Right ventricle myocardium superior (tissue), 1 donor: ENCODE measurements around the gene SSX4. TPM values are rescaled to one million over a fixed set of nuclear protein-coding genes. Genes with fewer than 3 reads are reported as not detected.
"Not testable (repeated sequence)": the region's sequence is repeated elsewhere in the genome, so short reads cannot be mapped to it uniquely, and the experiment has no call there.

Source experiments
- ATAC-seq: fragments of 200-7000 bp; cut with Tn5 transposase; one replicate; pipeline ENCODE4 v1.9.1; 2020; ENCODE audit warnings: mild to moderate bottlenecking; ENCODE audit not compliant: poor library complexity
- DNase-seq: peaks from one replicate; pipeline ENCODE4 v3.0.0-alpha.2; 2020
- intact Hi-C: fragments of 100-400 bp; cut with DNase I; formaldehyde crosslinking; loops from one replicate; pipeline ENCODE4 v1.11.2; 2022
- long read RNA-seq: library from polyadenylated mRNA; unstranded; transcript quantifications from one replicate; pipeline ENCODE4 v2.0.0, GENCODE V29; 2021
- total RNA-seq: library from RNA; stranded (reverse); fragmentation: NEBNext Ultra II Directional; extraction: Animal tissue kit (Norgen Biotek cat#: 25700); gene quantifications from one replicate; pipeline ENCODE4 v1.2.1, GENCODE V29; 2021
- donor health status: DM: no; HTN: yes; CAD: no; lungs with severe emphysema.

SSX4 gene
- not detected for total RNA-seq
- long read RNA-seq = 0 reads

DNA sequence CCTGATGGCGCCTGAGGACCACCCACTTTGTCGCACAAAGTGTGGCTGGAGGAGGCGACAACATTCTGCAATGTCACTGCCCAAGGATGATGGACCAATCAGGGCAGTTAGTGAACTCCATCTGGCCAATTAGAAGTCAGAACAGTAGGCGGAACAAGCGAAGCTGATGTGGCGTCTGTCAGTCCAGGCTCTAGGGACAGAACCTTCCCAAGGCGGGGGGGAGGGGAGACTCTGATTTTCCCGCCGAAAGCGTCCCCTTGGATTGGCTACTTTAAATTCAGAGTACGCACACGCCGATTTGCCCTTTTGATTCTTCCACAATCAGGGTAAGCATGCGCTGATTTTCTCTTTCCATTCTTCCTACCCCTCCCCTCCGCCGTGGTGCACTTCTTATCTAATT lies at the start of gene SSX4:
TSS of gene SSX4 (plus strand) at position 301 of the 400 bp plus-strand sequence. CDS start 515 bp downstream, outside the sequence.
- ATAC-seq, intact Hi-C loops, DNase-seq: not testable (repeated sequence)

DNA sequence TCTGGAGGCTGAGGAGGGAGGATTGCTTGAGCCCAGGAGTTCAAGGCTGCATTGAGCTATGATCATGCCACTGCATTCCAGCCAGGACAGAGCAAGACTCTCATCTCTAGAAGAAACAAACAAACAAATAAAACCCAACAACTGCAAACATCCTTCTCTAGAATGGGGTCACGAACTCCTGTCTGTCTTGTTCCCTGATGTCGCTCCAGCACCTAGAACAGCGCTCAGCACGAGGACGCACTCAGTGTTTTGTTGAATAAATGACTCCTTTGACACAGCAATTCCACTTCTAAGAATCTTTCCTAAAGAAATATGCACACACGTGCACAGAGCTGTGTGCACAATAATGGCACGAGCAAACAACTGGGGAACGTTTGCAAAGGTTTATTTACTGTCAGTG lies 37.3 kb upstream of the SSX4 start:
- intact Hi-C loops = not testable (repeated sequence)

GRCh38 chrX:48356315-48357094 lies 26.8 kb upstream of the SSX4 start, which contains the start of gene SSX3:
TSS of gene SSX3 (minus strand) at chrX:48356703. CDS start at chrX:48355249, 1,454 bp downstream.
- ATAC-seq, DNase-seq, intact Hi-C loops: not testable (repeated sequence)

More for the DNA sequence above, 37.3 kb upstream of the SSX4 start:
- ATAC-seq, DNase-seq: not testable (repeated sequence)

- no peak for ATAC-seq
- intact Hi-C loops = no loop called here
- DNase-seq = no peak
Measured at GRCh38 chrX:48357681-48358080, 25.7 kb upstream of the SSX4 start.

GRCh38 chrX:48359281-48359680 lies 24.1 kb upstream of the SSX4 start:
- intact Hi-C loops, DNase-seq, ATAC-seq: not testable (repeated sequence)

DNA sequence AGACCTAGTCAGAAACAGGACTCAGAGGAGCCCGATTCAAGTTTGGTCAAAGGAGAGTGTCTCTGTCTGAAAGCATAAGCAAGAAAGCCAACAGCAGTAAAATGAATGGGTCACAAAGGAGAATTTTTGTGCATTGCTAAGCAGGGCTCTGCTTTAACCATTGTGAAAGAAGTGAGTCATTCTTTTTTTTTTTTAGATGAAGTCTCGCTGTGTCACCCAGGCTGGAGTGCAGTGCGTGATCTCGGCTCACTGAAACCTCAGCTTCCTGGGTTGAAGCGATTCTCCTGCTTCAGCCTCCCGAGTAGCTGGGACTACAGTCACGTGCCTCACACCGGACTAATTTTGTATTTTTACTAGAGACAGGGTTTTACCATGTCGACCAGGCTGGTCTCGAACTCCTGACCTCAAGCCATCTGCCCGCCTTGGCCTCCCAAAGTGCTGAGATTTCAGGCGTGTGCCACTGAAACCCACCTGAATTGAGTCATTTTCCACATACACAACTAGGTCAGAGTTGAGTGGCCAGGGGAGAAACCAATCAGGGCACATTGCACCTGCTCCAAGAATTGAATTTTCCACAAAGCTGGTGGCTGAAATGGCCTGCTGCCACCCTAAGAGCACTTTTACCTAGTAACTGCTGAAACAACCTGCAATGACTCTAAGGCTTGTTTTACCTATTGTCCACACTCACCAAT lies 15.5 kb upstream of the SSX4 start:
- intact Hi-C loops, DNase-seq, ATAC-seq: not testable (repeated sequence)

GRCh38 chrX:48370408-48370807 lies 12.9 kb upstream of the SSX4 start:
- intact Hi-C loops, DNase-seq, ATAC-seq: not testable (repeated sequence)

DNA sequence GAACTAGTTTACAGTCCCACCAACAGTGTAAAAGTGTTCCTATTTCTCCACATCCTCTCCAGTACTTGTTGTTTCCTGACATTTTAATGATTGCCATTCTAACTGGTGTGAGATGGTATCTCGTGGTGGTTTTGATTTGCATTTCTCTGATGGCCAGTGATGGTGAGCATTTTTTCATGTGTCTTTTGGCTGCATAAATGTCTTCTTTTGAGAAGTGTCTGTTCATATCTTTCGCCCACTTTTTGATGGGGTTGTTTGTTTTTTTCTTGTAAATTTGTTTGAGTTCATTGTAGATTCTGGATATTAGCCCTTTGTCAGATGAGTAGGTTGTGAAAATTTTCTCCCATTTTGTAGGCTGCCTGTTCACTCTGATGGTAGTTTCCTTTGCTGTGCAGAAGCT lies 13.6 kb downstream of the SSX4 start:
- ATAC-seq, DNase-seq: not testable (repeated sequence)

GRCh38 chrX:48397825-48398224 lies 14.5 kb downstream of the SSX4 start:
- intact Hi-C loops, ATAC-seq, DNase-seq: not testable (repeated sequence)

More for the DNA sequence above, 13.6 kb downstream of the SSX4 start:
- intact Hi-C loops = not testable (repeated sequence)

DNA sequence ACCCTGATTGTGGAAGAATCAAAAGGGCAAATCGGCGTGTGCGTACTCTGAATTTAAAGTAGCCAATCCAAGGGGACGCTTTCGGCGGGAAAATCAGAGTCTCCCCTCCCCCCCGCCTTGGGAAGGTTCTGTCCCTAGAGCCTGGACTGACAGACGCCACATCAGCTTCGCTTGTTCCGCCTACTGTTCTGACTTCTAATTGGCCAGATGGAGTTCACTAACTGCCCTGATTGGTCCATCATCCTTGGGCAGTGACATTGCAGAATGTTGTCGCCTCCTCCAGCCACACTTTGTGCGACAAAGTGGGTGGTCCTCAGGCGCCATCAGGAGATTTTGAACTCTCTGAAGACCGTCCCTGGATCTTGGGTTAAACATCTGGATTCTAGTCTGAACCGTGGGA lies 28.5 kb downstream of the SSX4 start, which contains the start of gene SSX4B:
TSS of gene SSX4B (minus strand) at position 101 of the 400 bp plus-strand sequence. CDS start 588 bp downstream, outside the sequence.
- ATAC-seq, DNase-seq, intact Hi-C loops: not testable (repeated sequence)

GRCh38 chrX:48427027-48427716 lies 43.8 kb downstream of the SSX4 start:
- DNase-seq, ATAC-seq, intact Hi-C loops: not testable (repeated sequence)

GRCh38 chrX:48429606-48430005 lies 46.3 kb downstream of the SSX4 start:
- DNase-seq, ATAC-seq, intact Hi-C loops: not testable (repeated sequence)

DNA sequence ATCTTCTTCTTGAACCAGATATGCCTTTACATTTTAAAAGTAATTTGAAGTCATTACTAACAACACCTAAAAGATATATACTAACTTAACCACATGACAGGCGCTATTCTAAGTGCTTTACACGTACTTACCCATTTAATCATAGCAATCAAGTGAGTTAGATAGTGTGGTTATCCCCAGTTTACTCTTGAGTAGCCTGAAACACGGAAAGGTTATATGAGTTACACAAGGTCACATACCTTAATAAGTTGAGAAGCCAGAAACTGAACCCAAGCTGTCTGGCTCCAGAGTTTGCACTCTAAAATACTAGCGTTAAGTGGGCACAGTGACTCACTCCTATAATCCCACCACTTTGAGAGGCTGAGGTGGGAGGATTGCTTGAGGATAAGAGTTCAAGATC lies 46.8 kb downstream of the SSX4 start:
- intact Hi-C loops, DNase-seq, ATAC-seq: not testable (repeated sequence)

GRCh38 chrX:48433713-48434112 lies 50.4 kb downstream of the SSX4 start:
- intact Hi-C loops, DNase-seq, ATAC-seq: not testable (repeated sequence)

Other genes starting within 250 kb of the SSX4 start
- gene SSX5, start 186.7 kb upstream of the SSX4 start, total RNA-seq = not detected
- not detected for gene SSX1, start 128.1 kb upstream of the SSX4 start, total RNA-seq
- not detected for gene SSX3, start 26.8 kb upstream of the SSX4 start, total RNA-seq
- gene SSX4B, start 28.4 kb downstream of the SSX4 start, total RNA-seq = not detected
- 1.3 TPM for gene SLC38A5, start 86.7 kb downstream of the SSX4 start, total RNA-seq
- 14.3 TPM for gene FTSJ1, start 92.7 kb downstream of the SSX4 start, total RNA-seq
- gene PORCN, start 125.5 kb downstream of the SSX4 start, total RNA-seq = 12.0 TPM
- gene EBP, start 138.3 kb downstream of the SSX4 start, total RNA-seq = 47.2 TPM
- gene TBC1D25, start 156.2 kb downstream of the SSX4 start, total RNA-seq = 13.9 TPM
- 103 TPM for gene RBM3, start 190.9 kb downstream of the SSX4 start, total RNA-seq
- 173 TPM for gene WDR13, start 214.0 kb downstream of the SSX4 start, total RNA-seq